Left lung (tissue), 10 donors: Measurements from ENCODE around the gene KIF2A. TPM values are rescaled to one million over a fixed set of nuclear protein-coding genes. Genes with fewer than 3 reads are reported as not detected.

Experiments used
- ATAC-seq: fragments of 200-7000 bp; cut with Tn5 transposase; one replicate; pipeline ENCODE4 v1.9.1; 2020; ENCODE audit warnings: moderate library complexity
- DNase-seq, 4 donors: peaks; one replicate each; pipeline ENCODE4 v3.0.0-alpha.2; 2013 to 2020
- H3K27ac ChIP-seq, 2 donors: fragments of 200-600 bp; sonication (generic) in 1 of 2; one replicate each; pipeline versions ENCODE4 v1.5.0 to v1.8.0; 2020 to 2021
- H3K27me3 ChIP-seq, 2 donors: fragments of 200-600 bp; sonication (generic) in 1 of 2; one replicate each; pipeline versions ENCODE4 v1.5.0 to v1.8.0; 2020 to 2021
- H3K36me3 ChIP-seq, 2 donors: fragments of 200-600 bp; sonication (generic) in 1 of 2; one replicate each; pipeline versions ENCODE4 v1.5.0 to v1.8.0; 2020 to 2021
- H3K4me1 ChIP-seq, 2 donors: fragments of 200-600 bp; one replicate each; pipeline ENCODE4 v1.8.0; 2021
- H3K4me3 ChIP-seq, 2 donors: fragments of 200-600 bp; sonication (generic) in 1 of 2; one replicate each; pipeline versions ENCODE4 v1.5.0 to v1.8.0; 2020 to 2021; ENCODE audit warnings: mild to moderate bottlenecking in 1 of 2
- H3K9me3 ChIP-seq, 2 donors: fragments of 200-600 bp; sonication (generic) in 1 of 2; one replicate each; pipeline versions ENCODE4 v1.5.0 to v1.8.0; 2020 to 2021
- intact Hi-C, 2 donors: fragments of 100-400 bp; cut with DNase I; formaldehyde crosslinking; loops; one replicate each; pipeline versions ENCODE4 v1.11.2 to v1.14.2; 2022
- polyA plus RNA-seq, 6 donors: library from polyadenylated mRNA; unstranded; fragments of 120-200 nt; gene quantifications; one replicate each; pipeline ENCODE4 v1.2.1, GENCODE V29; 2013; ENCODE audit not compliant: insufficient read length in 6 of 6
- total RNA-seq, 2 donors: library from RNA; stranded (reverse); fragmentation: NEBNext Ultra II Directional; extraction: Animal tissue kit (Norgen Biotek cat#: 25700); gene quantifications; one replicate each; pipeline ENCODE4 v1.2.1, GENCODE V29; 2021
- TF ChIP-seq, protein P1 (sequence below), 2 donors: fragments of 200-600 bp; sonication (generic) in 1 of 2; IDR thresholded peaks; one replicate each; pipeline versions ENCODE4 v1.5.0 to v1.8.0; 2021; ENCODE audit warnings: antibody characterized with exemption in 2 of 2
- donor health status: DM: no; HTN: yes; CAD: no.
- donor health status: DM: no; HTN: no; CAD: no.

Gene KIF2A
- total and polyA plus RNA-seq, 8 donors: 26.3 to 48.3 (median 43.0) TPM

- DNase-seq (no peak), ATAC-seq (no peak)
- Histone ChIP-seq H3K27me3 (no peaks in the 10 kb centered on the region), H3K9me3 (no peaks in the 10 kb centered on the region), H3K27ac (no peak overlapping the region), H3K36me3 (no peaks in the 10 kb centered on the region), H3K4me3 (no peak overlapping the region), H3K4me1 (no peaks in the 10 kb centered on the region)
- intact Hi-C loops: no loop called here
- TF ChIP-seq, protein P1, sequence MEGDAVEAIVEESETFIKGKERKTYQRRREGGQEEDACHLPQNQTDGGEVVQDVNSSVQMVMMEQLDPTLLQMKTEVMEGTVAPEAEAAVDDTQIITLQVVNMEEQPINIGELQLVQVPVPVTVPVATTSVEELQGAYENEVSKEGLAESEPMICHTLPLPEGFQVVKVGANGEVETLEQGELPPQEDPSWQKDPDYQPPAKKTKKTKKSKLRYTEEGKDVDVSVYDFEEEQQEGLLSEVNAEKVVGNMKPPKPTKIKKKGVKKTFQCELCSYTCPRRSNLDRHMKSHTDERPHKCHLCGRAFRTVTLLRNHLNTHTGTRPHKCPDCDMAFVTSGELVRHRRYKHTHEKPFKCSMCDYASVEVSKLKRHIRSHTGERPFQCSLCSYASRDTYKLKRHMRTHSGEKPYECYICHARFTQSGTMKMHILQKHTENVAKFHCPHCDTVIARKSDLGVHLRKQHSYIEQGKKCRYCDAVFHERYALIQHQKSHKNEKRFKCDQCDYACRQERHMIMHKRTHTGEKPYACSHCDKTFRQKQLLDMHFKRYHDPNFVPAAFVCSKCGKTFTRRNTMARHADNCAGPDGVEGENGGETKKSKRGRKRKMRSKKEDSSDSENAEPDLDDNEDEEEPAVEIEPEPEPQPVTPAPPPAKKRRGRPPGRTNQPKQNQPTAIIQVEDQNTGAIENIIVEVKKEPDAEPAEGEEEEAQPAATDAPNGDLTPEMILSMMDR (IDR thresholded peaks at IDR 0.05): no peak
These were observed 24.6 kb upstream of the KIF2A start for GRCh38 chr5:62281411-62281810.

DNA sequence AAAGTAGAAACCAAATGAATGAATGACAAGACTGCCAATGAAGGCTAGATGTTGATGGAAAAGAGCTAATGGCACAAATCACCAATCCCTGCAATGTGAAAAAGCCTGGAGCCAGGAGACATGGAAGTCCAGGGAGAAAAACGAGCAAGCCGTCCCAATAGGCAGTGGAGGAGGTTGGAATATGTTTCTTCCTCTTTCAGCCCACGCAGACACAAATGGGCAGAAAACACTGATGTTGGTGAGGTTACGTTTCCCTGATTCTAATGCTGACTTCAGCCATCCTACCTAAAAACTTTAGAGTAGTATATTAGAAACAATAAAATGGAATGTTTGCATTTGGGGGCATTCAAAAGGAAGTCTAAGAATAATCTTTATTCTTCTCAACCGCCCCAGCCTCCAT, 23.9 kb upstream of the KIF2A start:
- Histone ChIP-seq H3K4me3 (no peak overlapping the region), H3K27ac (no peak overlapping the region), H3K4me1 (no peaks in the 10 kb centered on the region), H3K36me3 (no peaks in the 10 kb centered on the region), H3K9me3 (no peaks in the 10 kb centered on the region), H3K27me3 (no peaks in the 10 kb centered on the region)
- DNase-seq (no peak), ATAC-seq (no peak)
- intact Hi-C loops: no loop called here
- TF ChIP-seq, protein P1 (IDR thresholded peaks at IDR 0.05): no peak

DNA sequence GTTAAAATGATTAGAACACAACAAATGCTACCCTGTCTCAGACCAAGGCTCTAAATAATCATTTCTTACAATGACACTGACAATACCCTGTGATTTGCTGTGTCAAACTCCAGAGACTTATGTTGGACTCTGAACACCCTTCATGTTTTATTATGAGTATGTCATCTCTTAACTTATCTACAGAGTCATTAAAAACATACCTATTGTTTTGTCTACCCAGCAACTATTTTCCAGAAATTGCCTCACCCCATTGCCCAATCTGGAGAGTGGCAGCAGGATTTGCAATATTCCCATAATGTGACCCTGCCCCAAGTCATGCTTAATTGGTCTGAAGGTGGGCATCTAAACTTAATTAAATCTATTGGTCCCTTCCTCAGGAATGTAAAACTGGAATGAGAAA, 23.0 kb upstream of the KIF2A start:
- no peak overlapping the region for H3K4me3 ChIP-seq
- no peaks in the 10 kb centered on the region for H3K9me3 ChIP-seq
- no peak for DNase-seq
- ATAC-seq: no peak
- no peaks in the 10 kb centered on the region for H3K4me1 ChIP-seq
- intact Hi-C loops: no loop called here
- H3K36me3 ChIP-seq: no peaks in the 10 kb centered on the region
- H3K27me3 ChIP-seq: no peaks in the 10 kb centered on the region
- TF ChIP-seq, protein P1 (IDR thresholded peaks at IDR 0.05): no peak
- no peak overlapping the region for H3K27ac ChIP-seq

DNA sequence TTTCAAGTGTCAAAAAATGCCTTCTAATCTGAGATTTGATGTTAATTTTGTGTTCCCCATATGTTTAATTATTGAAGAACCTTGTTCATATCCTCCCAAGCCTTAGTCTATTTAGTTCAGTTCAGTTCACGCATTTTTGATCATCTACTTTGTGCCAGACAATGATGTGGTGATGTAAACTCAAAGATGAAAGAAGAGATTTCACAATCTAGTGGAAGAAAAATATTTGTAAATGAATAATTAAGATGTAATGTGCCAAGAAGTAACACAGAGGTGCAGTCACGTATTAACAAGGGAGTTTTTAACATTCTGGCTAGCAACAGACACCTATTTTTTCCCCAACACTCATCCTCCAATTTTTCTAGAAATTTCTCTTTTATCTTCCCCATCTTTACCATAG, 22.1 kb upstream of the KIF2A start:
- TF ChIP-seq, protein P1 (IDR thresholded peaks at IDR 0.05): no peak
- ATAC-seq: no peak
- H3K36me3 ChIP-seq: no peaks in the 10 kb centered on the region
- intact Hi-C loops: no loop called here
- no peak overlapping the region for H3K27ac ChIP-seq
- H3K4me3 ChIP-seq: no peak overlapping the region
- no peak for DNase-seq
- no peaks in the 10 kb centered on the region for H3K9me3 ChIP-seq
- H3K27me3 ChIP-seq: no peaks in the 10 kb centered on the region
- H3K4me1 ChIP-seq: no peaks in the 10 kb centered on the region

- Histone ChIP-seq H3K27ac (no peak overlapping the region), H3K27me3 (no peaks in the 10 kb centered on the region), H3K9me3 (no peaks in the 10 kb centered on the region), H3K4me1 (no peaks in the 10 kb centered on the region), H3K36me3 (no peaks in the 10 kb centered on the region), H3K4me3 (no peak overlapping the region)
- TF ChIP-seq, protein P1 (IDR thresholded peaks at IDR 0.05): no peak
- no peak for ATAC-seq
- no peak for DNase-seq
- intact Hi-C loops: no loop called here
These were observed 20.8 kb upstream of the KIF2A start for GRCh38 chr5:62284946-62285891.
